ENCODE measurements around the gene GBF1.

Gene GBF1

GRCh38 chr10:102397222-102398171 is 152.2 kb downstream of the GBF1 start:
- no peak for DNase-seq

GRCh38 chr10:102398172-102399020 is 153.1 kb downstream of the GBF1 start:
- DNase-seq = no peak

GRCh38 chr10:102399217-102400021 is 154.1 kb downstream of the GBF1 start:
- DNase-seq = peak; percentile 86

- DNase-seq = no peak
These were observed 154.7 kb downstream of the GBF1 start for GRCh38 chr10:102400076-102400475.

- no peak for DNase-seq
These were observed 155.4 kb downstream of the GBF1 start for GRCh38 chr10:102400598-102401341.

DNA sequence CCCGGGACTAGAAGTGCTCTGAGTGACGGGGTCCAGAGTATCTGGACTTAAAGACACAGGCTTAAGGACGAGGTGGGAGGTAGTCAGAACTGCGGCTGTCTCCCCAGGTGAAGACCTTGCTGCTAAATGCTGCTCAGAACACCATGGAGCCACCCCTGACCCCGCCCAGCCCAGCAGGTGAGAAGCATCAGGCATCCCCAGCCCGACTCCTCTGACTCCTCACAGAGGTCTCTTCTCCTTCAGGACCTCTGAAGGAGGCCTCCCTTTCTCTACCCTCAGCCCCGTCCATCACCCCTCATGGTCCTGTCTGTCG is 156.0 kb downstream of the GBF1 start:
- DNase-seq = no peak

GRCh38 chr10:102401735-102402511 is 156.6 kb downstream of the GBF1 start:
- no peak for DNase-seq

- DNase-seq = no peak
These were observed 157.2 kb downstream of the GBF1 start for GRCh38 chr10:102402512-102402896.

GRCh38 chr10:102403115-102403514 is 157.8 kb downstream of the GBF1 start:
- no peak for DNase-seq

- no peak for DNase-seq
These were observed 159.2 kb downstream of the GBF1 start for GRCh38 chr10:102404361-102405107.

DNA sequence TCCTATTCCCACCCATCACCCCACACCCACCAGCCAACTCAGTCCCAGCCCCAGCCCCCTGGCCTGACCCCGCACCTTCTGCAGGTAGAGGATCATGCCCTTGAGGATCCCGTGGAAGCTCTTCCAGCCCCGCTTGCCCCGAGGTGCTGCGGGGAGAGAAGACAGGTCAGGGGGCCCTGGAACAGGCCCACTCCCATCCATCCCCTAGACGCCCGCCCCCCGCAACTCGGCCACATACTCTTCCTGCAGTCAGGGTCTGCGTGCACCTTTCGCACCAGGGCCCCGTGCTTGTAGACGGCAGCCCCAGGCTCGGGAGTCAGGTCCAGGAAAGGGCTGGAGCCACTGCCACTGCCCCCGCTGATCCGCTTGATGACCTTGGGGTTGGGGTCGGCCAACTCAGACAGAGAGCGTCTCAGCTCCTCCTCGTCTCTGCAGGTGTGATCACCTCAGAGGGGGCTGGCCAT is 159.8 kb downstream of the GBF1 start:
- DNase-seq = no peak

GRCh38 chr10:102405632-102406031 is 160.3 kb downstream of the GBF1 start:
- no peak for DNase-seq

- DNase-seq = no peak
These were observed 161.5 kb downstream of the GBF1 start for GRCh38 chr10:102406815-102407214.

- no peak for DNase-seq
These were observed 162.2 kb downstream of the GBF1 start for GRCh38 chr10:102407425-102408130.

DNA sequence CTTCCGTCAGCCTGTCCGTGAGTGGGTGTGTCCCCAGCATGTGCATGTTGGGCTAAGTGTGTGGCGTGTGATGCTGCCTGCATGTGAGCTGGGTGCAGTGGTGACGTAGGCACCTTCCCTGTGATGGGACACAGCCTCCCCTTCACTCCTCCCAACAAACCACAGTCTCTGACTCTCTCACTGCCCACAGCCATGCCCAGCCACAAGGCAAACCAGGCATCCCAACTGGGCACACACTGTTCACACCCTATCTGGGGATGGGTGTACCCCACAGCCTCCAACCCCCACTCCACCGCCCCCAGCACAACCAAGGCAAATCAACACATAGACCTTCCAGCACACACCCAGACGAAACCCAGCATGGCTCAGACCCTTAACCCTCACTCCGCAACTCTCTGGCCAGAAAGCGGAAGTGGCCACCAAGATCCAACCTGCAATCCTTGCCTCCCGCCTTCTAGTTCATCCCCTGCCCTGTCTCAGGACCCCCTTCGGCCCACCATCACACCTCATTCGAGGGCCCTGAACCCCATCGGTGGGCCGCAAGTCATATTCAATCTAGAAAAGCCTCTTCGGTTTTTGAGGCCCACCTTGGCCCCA is 162.9 kb downstream of the GBF1 start:
- no peak for DNase-seq

GRCh38 chr10:102408728-102409603 is 163.6 kb downstream of the GBF1 start:
- DNase-seq = no peak

GRCh38 chr10:102409604-102410428 is 164.5 kb downstream of the GBF1 start:
- no peak for DNase-seq
